ENCODE results near the gene DDAH2. TPM values are rescaled to one million over a fixed set of nuclear protein-coding genes. Genes with fewer than 3 reads are reported as not detected.

DDAH2 gene
- polyA plus RNA-seq, 4 donors, result 64.4 to 89.7 (median 76.1) TPM

DNA sequence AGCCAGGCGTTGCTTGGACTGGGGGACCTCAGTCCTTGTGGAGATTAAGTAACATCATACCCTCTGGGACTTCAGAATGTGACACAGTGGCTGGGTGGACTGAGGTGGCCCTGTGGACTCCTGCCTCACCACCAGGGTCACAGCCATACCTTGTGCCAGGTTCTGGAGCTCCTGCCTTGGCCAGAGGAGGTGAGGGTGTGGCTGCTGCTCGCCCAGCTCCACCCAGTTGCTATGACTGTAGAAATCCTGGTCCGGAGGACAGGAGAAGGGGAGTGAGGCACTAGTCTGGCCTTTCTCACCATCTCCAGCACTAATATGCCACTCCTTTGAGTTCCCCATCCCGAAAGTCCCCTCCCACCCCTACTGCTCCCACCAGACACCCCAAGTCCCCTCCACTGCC, 46.1 kb upstream of the DDAH2 start:
- WGBS, 3 donors, result 36 to 70% (median 37%) methylated on average over 3 to 4 of the region's 4 CpGs
- Histone ChIP-seq H3K27ac (ENCODE audit: low read depth in 1 of 3, low read length in 2 of 3) (peak overlapping the region in 2 of 3 donors; percentile 25 to 50), H3K4me3 (ENCODE audit: low read depth in 1 of 3, low read length in 3 of 3) (no peak overlapping the region), H3K4me1 (ENCODE audit: control insufficient read depth in 3 of 3, insufficient read depth in 2 of 3, low read depth in 1 of 3, low read length in 2 of 3) (peaks cover 0 to 38% (median 4%) of the 10 kb centered on the region in 3 donors), H3K9me3 (ENCODE audit: control insufficient read depth in 2 of 2, insufficient read depth in 1 of 2, low read depth in 1 of 2, low read length in 1 of 2) (no peaks in the 10 kb centered on the region), H3K36me3 (ENCODE audit: control insufficient read depth in 3 of 3, insufficient read depth in 2 of 3, low read depth in 1 of 3, low read length in 3 of 3) (peaks cover 0 to 29% (median 3%) of the 10 kb centered on the region in 3 donors), H3K27me3 (ENCODE audit: control insufficient read depth in 3 of 3, insufficient read depth in 3 of 3, low read length in 3 of 3) (no peaks in the 10 kb centered on the region)
- DNase-seq (peak; percentile 72 to 88), FAIRE-seq (no peak)

DNA sequence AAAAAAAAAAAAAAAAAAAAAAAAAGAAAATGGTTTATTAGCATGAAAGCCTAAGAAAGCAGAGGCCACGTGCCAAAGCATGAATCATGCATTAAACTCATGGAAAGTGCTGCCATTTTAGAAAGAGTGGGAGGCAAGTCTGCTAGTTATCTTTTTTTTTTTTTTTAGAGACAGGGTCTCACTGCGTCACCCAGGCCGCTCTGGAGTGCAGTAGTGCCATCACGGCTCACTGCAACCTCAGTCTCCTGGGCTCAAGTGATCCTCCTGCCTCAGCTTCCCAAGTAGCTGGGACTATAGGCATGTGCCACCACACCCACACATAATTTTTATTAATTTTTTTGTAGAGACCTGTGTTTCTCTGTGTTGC, 42.9 kb upstream of the DDAH2 start:
- H3K27me3 ChIP-seq (ENCODE audit: control insufficient read depth in 3 of 3, insufficient read depth in 3 of 3, low read length in 3 of 3), result no peaks in the 10 kb centered on the region
- peaks cover 0 to 28% (median 4%) of the 10 kb centered on the region in 3 donors for H3K4me1 ChIP-seq (ENCODE audit: control insufficient read depth in 3 of 3, insufficient read depth in 2 of 3, low read depth in 1 of 3, low read length in 2 of 3)
- WGBS, 3 donors, result 69 to 75% (median 74%) methylated on average over 4 of the region's 4 CpGs
- DNase-seq (no peak), FAIRE-seq (no peak)
- H3K36me3 ChIP-seq (ENCODE audit: control insufficient read depth in 3 of 3, insufficient read depth in 2 of 3, low read depth in 1 of 3, low read length in 3 of 3), result peaks cover 0 to 6% (median 0%) of the 10 kb centered on the region in 3 donors
- no peak overlapping the region for H3K27ac ChIP-seq (ENCODE audit: low read depth in 1 of 3, low read length in 2 of 3)
- no peak overlapping the region for H3K4me3 ChIP-seq (ENCODE audit: low read depth in 1 of 3, low read length in 3 of 3)
- H3K9me3 ChIP-seq (ENCODE audit: control insufficient read depth in 2 of 2, insufficient read depth in 1 of 2, low read depth in 1 of 2, low read length in 1 of 2), result no peaks in the 10 kb centered on the region

DNA sequence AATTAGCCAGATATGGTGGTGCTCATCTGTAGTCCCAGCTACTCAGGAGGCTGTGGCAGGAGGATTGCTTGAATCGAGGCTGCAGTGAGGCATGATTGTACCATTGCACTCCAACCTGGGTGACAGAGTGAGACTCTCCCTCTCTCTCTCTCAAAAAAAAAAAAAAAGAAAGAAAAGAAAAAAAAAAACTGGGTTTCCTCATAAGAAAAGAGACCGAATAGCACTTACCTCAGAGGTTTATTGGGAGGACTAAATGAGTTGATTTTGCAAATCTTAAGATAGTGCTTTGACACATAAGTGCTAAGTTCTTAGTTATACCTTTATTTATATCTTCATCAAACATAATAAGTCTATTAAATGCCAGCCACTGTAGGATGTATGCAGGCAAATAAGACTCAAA, 41.8 kb upstream of the DDAH2 start:
- H3K9me3 ChIP-seq (ENCODE audit: control insufficient read depth in 2 of 2, insufficient read depth in 1 of 2, low read depth in 1 of 2, low read length in 1 of 2), result no peaks in the 10 kb centered on the region
- peaks cover 0 to 6% (median 0%) of the 10 kb centered on the region in 3 donors for H3K36me3 ChIP-seq (ENCODE audit: control insufficient read depth in 3 of 3, insufficient read depth in 2 of 3, low read depth in 1 of 3, low read length in 3 of 3)
- no peaks in the 10 kb centered on the region for H3K27me3 ChIP-seq (ENCODE audit: control insufficient read depth in 3 of 3, insufficient read depth in 3 of 3, low read length in 3 of 3)
- no peak overlapping the region for H3K4me3 ChIP-seq (ENCODE audit: low read depth in 1 of 3, low read length in 3 of 3)
- no peak for DNase-seq
- FAIRE-seq, result no peak
- H3K27ac ChIP-seq (ENCODE audit: low read depth in 1 of 3, low read length in 2 of 3), result no peak overlapping the region
- peaks cover 0 to 23% (median 0%) of the 10 kb centered on the region in 3 donors for H3K4me1 ChIP-seq (ENCODE audit: control insufficient read depth in 3 of 3, insufficient read depth in 2 of 3, low read depth in 1 of 3, low read length in 2 of 3)
- 77 to 85% (median 85%) methylated on average over 2 of the region's 2 CpGs for WGBS, 3 donors

DNA sequence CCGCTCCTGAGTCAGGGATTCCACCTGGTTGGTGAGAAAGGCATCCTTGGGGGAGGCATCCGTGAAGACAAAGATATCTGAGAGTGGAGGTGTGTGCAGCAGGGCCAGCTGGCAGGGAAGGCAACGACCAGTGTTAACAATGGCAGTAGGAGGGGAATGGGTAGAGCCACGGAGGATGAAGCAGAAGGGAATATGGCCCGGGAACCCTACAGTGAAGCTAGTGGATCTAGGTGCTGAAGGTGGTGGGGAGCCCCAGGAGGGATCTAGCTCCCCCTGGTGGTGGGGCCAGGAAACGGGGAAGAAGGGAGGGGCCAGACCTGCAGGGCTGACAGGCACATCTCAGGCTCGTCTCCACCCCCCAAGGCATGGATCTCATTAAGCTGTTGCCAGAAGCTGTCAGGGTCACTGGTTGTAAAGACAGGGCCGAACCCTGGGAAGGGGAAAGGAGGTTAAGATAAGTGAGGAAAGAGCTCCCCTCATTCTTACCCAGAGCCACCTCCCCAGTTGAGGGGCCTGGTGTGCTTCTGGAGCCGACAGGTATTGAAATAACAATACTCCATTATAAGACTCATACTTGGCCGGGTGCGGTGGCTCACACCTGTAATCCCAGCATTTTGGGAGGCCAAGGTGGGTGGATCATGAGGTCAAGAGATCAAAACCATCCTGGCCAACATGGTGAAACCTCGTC, 40.7 kb upstream of the DDAH2 start:
- Histone ChIP-seq H3K36me3 (ENCODE audit: control insufficient read depth in 3 of 3, insufficient read depth in 2 of 3, low read depth in 1 of 3, low read length in 3 of 3) (peaks cover 0 to 9% (median 0%) of the 10 kb centered on the region in 3 donors), H3K9me3 (ENCODE audit: control insufficient read depth in 2 of 2, insufficient read depth in 1 of 2, low read depth in 1 of 2, low read length in 1 of 2) (no peaks in the 10 kb centered on the region), H3K27ac (ENCODE audit: low read depth in 1 of 3, low read length in 2 of 3) (no peak overlapping the region), H3K27me3 (ENCODE audit: control insufficient read depth in 3 of 3, insufficient read depth in 3 of 3, low read length in 3 of 3) (no peaks in the 10 kb centered on the region), H3K4me1 (ENCODE audit: control insufficient read depth in 3 of 3, insufficient read depth in 2 of 3, low read depth in 1 of 3, low read length in 2 of 3) (peaks cover 0 to 19% (median 0%) of the 10 kb centered on the region in 3 donors), H3K4me3 (ENCODE audit: low read depth in 1 of 3, low read length in 3 of 3) (no peak overlapping the region)
- 36 to 57% (median 46%) methylated on average over 12 of the region's 12 CpGs for WGBS, 3 donors
- DNase-seq, result peak; percentile 88 to 91
- FAIRE-seq, result no peak

DNA sequence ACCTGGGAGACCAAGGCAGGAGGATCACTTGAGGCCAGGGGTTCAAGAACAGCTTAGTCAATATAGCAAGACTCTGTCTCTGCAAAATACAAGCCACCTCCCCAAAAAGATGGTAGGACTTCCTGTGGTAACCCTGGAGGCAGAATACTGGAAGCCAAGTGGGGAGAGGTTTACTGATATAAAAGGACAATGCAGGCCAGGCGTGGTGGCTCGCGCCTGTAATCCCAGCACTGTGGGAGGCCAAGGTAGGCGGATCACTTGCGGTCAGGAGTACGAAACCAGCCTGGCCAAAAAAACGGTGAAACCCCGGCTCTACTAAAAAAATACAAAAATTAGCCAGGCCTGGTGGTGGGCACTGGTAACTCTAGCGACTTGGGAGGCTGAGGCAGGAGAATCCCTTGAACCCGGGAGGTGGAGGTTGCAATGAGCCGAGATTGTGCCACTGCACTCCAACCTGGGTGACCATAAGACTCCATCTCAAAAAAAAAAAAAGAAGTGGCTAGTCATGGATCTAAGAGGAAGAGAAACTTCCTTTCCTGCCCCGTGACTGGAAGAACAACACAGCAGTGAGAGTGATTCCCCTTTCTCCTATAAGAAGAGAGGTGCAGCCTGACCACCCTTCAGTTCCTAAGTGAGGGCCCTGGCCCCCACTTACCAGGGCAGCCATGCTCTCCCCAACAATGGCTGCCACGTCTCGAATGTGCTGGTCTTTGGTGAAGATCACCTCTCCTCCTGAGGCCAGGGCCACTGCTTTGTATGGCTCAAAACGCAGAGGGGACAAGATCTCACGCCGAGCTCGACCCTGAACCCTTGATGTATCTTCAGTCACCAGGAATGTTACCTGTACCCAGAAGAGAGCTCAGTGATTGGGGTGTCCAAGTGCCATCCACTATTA, 39.5 kb upstream of the DDAH2 start:
- Histone ChIP-seq H3K36me3 (ENCODE audit: control insufficient read depth in 3 of 3, insufficient read depth in 2 of 3, low read depth in 1 of 3, low read length in 3 of 3) (peaks cover 0 to 12% (median 0%) of the 10 kb centered on the region in 3 donors), H3K27me3 (ENCODE audit: control insufficient read depth in 3 of 3, insufficient read depth in 3 of 3, low read length in 3 of 3) (no peaks in the 10 kb centered on the region), H3K4me1 (ENCODE audit: control insufficient read depth in 3 of 3, insufficient read depth in 2 of 3, low read depth in 1 of 3, low read length in 2 of 3) (peaks cover 0 to 27% (median 0%) of the 10 kb centered on the region in 3 donors), H3K4me3 (ENCODE audit: low read depth in 1 of 3, low read length in 3 of 3) (no peak overlapping the region), H3K27ac (ENCODE audit: low read depth in 1 of 3, low read length in 2 of 3) (no peak overlapping the region), H3K9me3 (ENCODE audit: control insufficient read depth in 2 of 2, insufficient read depth in 1 of 2, low read depth in 1 of 2, low read length in 1 of 2) (no peaks in the 10 kb centered on the region)
- no peak for FAIRE-seq
- DNase-seq, result no peak
- WGBS, 3 donors, result 92 to 93% (median 92%) methylated on average over 18 of the region's 18 CpGs

DNA sequence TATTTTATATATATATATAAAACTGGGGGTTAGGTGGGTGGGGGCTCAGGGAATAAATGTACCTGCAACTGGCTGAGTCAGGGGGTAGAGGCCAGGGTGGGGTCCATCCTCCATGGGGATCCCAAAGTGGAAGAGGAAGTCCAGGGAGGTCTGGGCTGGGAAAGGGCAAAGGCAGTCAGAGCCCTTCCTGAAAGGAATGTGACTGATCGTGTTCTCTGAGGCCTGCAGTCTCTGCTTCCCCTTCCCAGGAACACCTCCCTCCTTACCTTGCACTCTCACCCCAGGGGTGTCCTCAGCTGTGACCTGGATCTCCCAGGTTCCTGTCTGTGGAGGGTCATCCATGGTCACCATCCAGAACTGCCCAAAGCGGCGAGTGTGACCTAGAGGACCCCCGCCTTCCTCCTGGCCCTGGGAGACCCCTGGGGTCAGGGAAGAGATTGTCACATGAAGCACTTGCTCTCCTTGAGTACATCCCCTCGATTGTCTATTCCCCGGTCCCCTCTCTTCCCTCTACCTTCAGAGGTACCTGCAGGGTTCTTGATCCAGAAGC, 38.1 kb upstream of the DDAH2 start:
- Histone ChIP-seq H3K9me3 (ENCODE audit: control insufficient read depth in 2 of 2, insufficient read depth in 1 of 2, low read depth in 1 of 2, low read length in 1 of 2) (no peaks in the 10 kb centered on the region), H3K27ac (ENCODE audit: low read depth in 1 of 3, low read length in 2 of 3) (no peak overlapping the region), H3K4me3 (ENCODE audit: low read depth in 1 of 3, low read length in 3 of 3) (no peak overlapping the region), H3K36me3 (ENCODE audit: control insufficient read depth in 3 of 3, insufficient read depth in 2 of 3, low read depth in 1 of 3, low read length in 3 of 3) (peaks cover 0 to 22% (median 0%) of the 10 kb centered on the region in 3 donors), H3K27me3 (ENCODE audit: control insufficient read depth in 3 of 3, insufficient read depth in 3 of 3, low read length in 3 of 3) (no peaks in the 10 kb centered on the region), H3K4me1 (ENCODE audit: control insufficient read depth in 3 of 3, insufficient read depth in 2 of 3, low read depth in 1 of 3, low read length in 2 of 3) (peaks cover 0 to 35% (median 0%) of the 10 kb centered on the region in 3 donors)
- DNase-seq (peak; percentile 30 to 46), FAIRE-seq (no peak)
- 78 to 84% (median 79%) methylated on average over 6 of the region's 6 CpGs for WGBS, 3 donors

DNA sequence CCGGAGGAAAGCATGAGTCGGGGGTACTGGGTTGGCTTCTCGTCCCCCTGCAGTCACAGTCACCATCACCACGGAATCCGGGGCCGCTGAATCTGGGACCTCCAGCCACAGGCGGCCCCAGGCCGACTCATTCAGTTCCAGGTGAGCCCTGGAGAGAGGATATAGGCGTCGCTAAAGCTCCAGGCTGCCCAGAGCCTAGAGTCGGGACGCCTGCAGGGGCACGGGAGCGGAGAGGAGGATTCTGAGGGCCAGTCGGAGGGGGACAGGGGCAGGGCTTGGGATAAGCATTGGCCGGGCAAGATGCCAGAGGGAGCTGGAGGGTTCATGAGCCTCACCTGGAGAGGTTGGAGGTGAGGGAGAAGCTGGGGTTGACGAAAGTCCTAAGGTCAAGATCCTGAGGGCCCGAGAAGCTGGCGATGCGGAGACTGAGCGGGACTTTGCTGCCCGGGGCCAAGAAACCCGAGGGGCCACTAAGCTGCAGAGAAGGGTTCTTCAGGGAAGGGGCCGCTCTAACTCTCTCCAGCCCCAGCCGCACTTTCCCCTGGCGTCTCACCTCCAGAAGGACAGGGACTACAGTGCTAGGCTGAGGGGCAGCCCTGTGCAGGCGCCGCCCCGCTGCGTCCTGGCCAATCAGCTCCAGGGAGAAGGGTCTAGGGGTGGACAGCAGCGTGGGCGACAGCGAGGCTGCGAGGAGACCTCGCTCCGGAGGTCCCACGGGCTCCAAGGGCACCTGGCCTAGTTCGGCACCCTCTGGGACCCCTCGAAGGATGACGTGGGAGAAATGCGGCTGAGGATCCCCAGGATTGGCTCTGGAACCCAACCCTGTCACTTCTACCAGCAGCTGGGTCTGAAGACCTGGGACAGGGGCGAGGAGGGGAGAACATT, 37.1 kb upstream of the DDAH2 start:
- H3K9me3 ChIP-seq (ENCODE audit: control insufficient read depth in 2 of 2, insufficient read depth in 1 of 2, low read depth in 1 of 2, low read length in 1 of 2), result no peaks in the 10 kb centered on the region
- peak overlapping the region in 2 of 3 donors; percentile 33 to 36 for H3K4me3 ChIP-seq (ENCODE audit: low read depth in 1 of 3, low read length in 3 of 3)
- FAIRE-seq, result no peak
- peak; percentile 70 to 88 for DNase-seq
- no peaks in the 10 kb centered on the region for H3K27me3 ChIP-seq (ENCODE audit: control insufficient read depth in 3 of 3, insufficient read depth in 3 of 3, low read length in 3 of 3)
- H3K27ac ChIP-seq (ENCODE audit: low read depth in 1 of 3, low read length in 2 of 3), result peak overlapping the region in 2 of 3 donors; percentile 12 to 15
- H3K36me3 ChIP-seq (ENCODE audit: control insufficient read depth in 3 of 3, insufficient read depth in 2 of 3, low read depth in 1 of 3, low read length in 3 of 3), result peaks cover 0 to 30% (median 0%) of the 10 kb centered on the region in 3 donors
- H3K4me1 ChIP-seq (ENCODE audit: control insufficient read depth in 3 of 3, insufficient read depth in 2 of 3, low read depth in 1 of 3, low read length in 2 of 3), result peaks cover 0 to 41% (median 6%) of the 10 kb centered on the region in 3 donors
- 20 to 39% (median 39%) methylated on average over 39 to 42 of the region's 42 CpGs for WGBS, 3 donors

Data from small intestine (tissue), 7 donors.